ENCODE data around the gene CROCC2. TPM values are rescaled to one million over a fixed set of nuclear protein-coding genes. Genes with fewer than 3 reads are reported as not detected.

The CROCC2 gene
- total and polyA plus RNA-seq, 10 of the 15 experiments (the other 5 are each of a cell fraction or from before 2014, with no cell fraction given) = not detected

GRCh38 chr2:240909216-240909974 lies 3.3 kb downstream of the CROCC2 start (continued):
- TF ChIP-seq HCFC1 (IDR thresholded peaks at IDR 0.05; ENCODE audit: low read length) (no peak), CHD1 (IDR thresholded peaks at IDR 0.05; ENCODE audit: low read depth, low read length) (no peak), FOXM1 (IDR thresholded peaks at IDR 0.05; ENCODE audit: low read depth, low read length) (no peak), ASH2L (IDR thresholded peaks at IDR 0.05; ENCODE audit: borderline replicate concordance, low read depth) (no peak)

GRCh38 chr2:240911641-240912265 lies 5.6 kb downstream of the CROCC2 start:
- Histone ChIP-seq H3K9me3 (replicated peaks; ENCODE audit: control insufficient read depth, insufficient read depth, low read length) (no peaks in the 10 kb centered on the region), H4K20me1 (ENCODE audit: control insufficient read depth, insufficient read depth) (no peaks in the 10 kb centered on the region), H3K27me3 (replicated peaks in 1 of 2; ENCODE audit: control insufficient read depth in 2 of 2, insufficient read depth in 2 of 2, low read length in 1 of 2) (peaks cover 0 to 3% of the 10 kb centered on the region in 2 experiments), H3K4me2 (ENCODE audit: control insufficient read depth, insufficient read depth) (no peak overlapping the region), H3K4me3 (no peak overlapping the region), H2AFZ (ENCODE audit: control insufficient read depth, low read depth, low read length) (no peak overlapping the region), H3K36me3 (ENCODE audit: control insufficient read depth in 2 of 2, insufficient read depth in 2 of 2, low read length in 1 of 2) (no peaks in the 10 kb centered on the region), H3K79me2 (ENCODE audit: control insufficient read depth, insufficient read depth, low read length) (no peaks in the 10 kb centered on the region), H3K9ac (ENCODE audit: control insufficient read depth, insufficient read depth, low read length) (no peak overlapping the region), H3K27ac (ENCODE audit: control insufficient read depth, insufficient read depth) (no peak overlapping the region), H3K4me1 (ENCODE audit: control insufficient read depth, insufficient read depth, low read length) (no peaks in the 10 kb centered on the region)
- ChIA-PET POLR2A (no interaction called here), SMC1A (ENCODE audit: uncharacterized antibody, unreplicated experiment) (no interaction called here), CTCF (no interaction called here), RAD21 (ENCODE audit: unreplicated experiment) (no interaction called here)
- ATAC-seq (no peak), DNase-seq (ENCODE audit: low read depth, low spot score) (no peak), FAIRE-seq (no peak)
- BruUV-seq (replicated peaks) = no TSS peak
- in situ Hi-C loops (cut with MboI) (no loop called here), intact Hi-C loops (cut with micrococcal nuclease; ENCODE audit: unreplicated experiment) (no loop called here)
- WGBS (ENCODE audit: insufficient coverage, insufficient replicate concordance, low lambda C conversion rate, missing lambda C conversion rate) = 2% methylated on average over 19 of the region's 20 CpGs
- TF ChIP-seq ZBTB40 (IDR thresholded peaks at IDR 0.05; ENCODE audit: borderline replicate concordance) (no peak), MYC (IDR thresholded peaks at IDR 0.05; ENCODE audit: insufficient read depth, insufficient read length, insufficient replicate concordance, low read length, severe bottlenecking) (no peak), KLF5 (IDR thresholded peaks at IDR 0.05; ENCODE audit: partially characterized antibody) (no peak), STAT3 (IDR thresholded peaks at IDR 0.05; ENCODE audit: low read depth, low read length) (no peak), ZSCAN29 (IDR thresholded peaks at IDR 0.05) (no peak), CTCF (IDR thresholded peaks at IDR 0.05 in 2 of 3, conservative IDR thresholded peaks at IDR 0.05 in 1 of 3; ENCODE audit: control insufficient read depth in 2 of 3, extremely low read depth in 1 of 3, insufficient read depth in 1 of 3, low read depth in 3 of 3, low read length in 3 of 3) (no peak), PRDM15 (CRISPR knock-in tag; IDR thresholded peaks at IDR 0.05) (no peak)

Measured in GM12878 (cell line).